SU-DHL-6 (cell line): ENCODE data around the gene CHRNA10.

Experiments
- EZH2phosphoT487 ChIP-seq: fragments of 200-600 bp; sonication (generic), shearing (Covaris generic); conservative IDR thresholded peaks from 2 replicates; pipeline ENCODE4 v1.6.1; 2018; ENCODE audit warnings: mild to moderate bottlenecking, antibody characterized with exemption, low read length, moderate library complexity, mixed read lengths
- TF ChIP-seq, protein P1 (sequence below): fragments of 200-600 bp; sonication (generic); IDR thresholded peaks from one replicate; pipeline ENCODE4 v1.5.1; 2017; ENCODE audit warnings: antibody characterized with exemption, mild to moderate bottlenecking, low read length, moderate library complexity; ENCODE audit not compliant: insufficient read depth, poor library complexity, severe bottlenecking

DNA sequence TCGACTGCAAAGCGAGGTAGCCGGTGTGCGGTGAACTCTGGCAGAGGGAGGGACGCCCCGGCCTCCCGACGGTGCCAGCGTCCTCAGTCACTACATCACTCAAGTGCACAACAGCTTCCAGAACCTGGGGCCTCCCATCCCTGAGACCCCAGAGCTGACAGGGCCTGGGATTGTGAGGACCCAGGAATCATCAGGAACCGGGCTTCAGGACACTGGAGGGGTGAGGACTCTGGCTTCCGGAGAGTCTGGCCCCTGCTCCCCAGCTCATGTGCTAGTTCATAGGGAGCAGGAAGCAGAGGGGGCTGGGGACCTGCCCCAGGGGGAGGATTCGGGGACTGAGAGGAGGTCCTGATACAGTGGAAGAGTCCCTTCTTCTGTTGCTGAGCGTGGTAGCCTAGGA lies 34.0 kb downstream of the CHRNA10 start:
- TF ChIP-seq, protein P1, sequence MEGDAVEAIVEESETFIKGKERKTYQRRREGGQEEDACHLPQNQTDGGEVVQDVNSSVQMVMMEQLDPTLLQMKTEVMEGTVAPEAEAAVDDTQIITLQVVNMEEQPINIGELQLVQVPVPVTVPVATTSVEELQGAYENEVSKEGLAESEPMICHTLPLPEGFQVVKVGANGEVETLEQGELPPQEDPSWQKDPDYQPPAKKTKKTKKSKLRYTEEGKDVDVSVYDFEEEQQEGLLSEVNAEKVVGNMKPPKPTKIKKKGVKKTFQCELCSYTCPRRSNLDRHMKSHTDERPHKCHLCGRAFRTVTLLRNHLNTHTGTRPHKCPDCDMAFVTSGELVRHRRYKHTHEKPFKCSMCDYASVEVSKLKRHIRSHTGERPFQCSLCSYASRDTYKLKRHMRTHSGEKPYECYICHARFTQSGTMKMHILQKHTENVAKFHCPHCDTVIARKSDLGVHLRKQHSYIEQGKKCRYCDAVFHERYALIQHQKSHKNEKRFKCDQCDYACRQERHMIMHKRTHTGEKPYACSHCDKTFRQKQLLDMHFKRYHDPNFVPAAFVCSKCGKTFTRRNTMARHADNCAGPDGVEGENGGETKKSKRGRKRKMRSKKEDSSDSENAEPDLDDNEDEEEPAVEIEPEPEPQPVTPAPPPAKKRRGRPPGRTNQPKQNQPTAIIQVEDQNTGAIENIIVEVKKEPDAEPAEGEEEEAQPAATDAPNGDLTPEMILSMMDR, result no peak
- TF ChIP-seq EZH2phosphoT487, result no peak
